A673 (cell line): Measurements from ENCODE around the gene MCCD1. TPM values are rescaled to one million over a fixed set of nuclear protein-coding genes. Genes with fewer than 3 reads are reported as not detected.
A peak's percentile ranks its signal among the peaks of the same experiment; 100 is the strongest.

Experiments used
- BruUV-seq: library from RNA; stranded (reverse); fragments of 400-500 nt; replicated peaks from 2 replicates; lab custom pipeline; 2021; lab: Mats Ljungman, UMichigan
- CTCF ChIA-PET: fragments of 300-600 bp; sonication (Branson Sonifier 250); formaldehyde crosslinking; loops from one replicate; lab custom pipeline; 2022; ENCODE audit warnings: antibody characterized with exemption; lab: Charles Lee
- POLR2A ChIA-PET: fragments of 300-600 bp; sonication (Branson Sonifier 250); formaldehyde crosslinking; loops from one replicate; lab custom pipeline; 2022; ENCODE audit warnings: antibody characterized with exemption; ENCODE audit not compliant: low non-redundant PET; lab: Charles Lee
- DNase-seq: peaks from one replicate; pipeline ENCODE4 v3.0.0-alpha.2; 2015; ENCODE audit warnings: low spot score
- H3K27ac ChIP-seq: fragments of 200-600 bp; sonication (generic); 2 replicates; pipeline ENCODE4 v1.5.1; 2016; ENCODE audit warnings: mixed run types, low read depth, mild to moderate bottlenecking, mixed read lengths, antibody characterized with exemption, low read length; ENCODE audit not compliant: poor library complexity, severe bottlenecking
- H3K27me3 ChIP-seq: fragments of 200-600 bp; sonication (generic); replicated peaks from 2 replicates; pipeline ENCODE4 v1.6.1; 2017; ENCODE audit warnings: mixed run types, low read depth, mild to moderate bottlenecking, mixed read lengths, antibody characterized with exemption, low read length; ENCODE audit not compliant: insufficient read depth, poor library complexity
- H3K36me3 ChIP-seq: fragments of 200-600 bp; sonication (generic); 2 replicates; pipeline ENCODE4 v1.6.1; 2016; ENCODE audit warnings: mixed run types, mild to moderate bottlenecking, mixed read lengths, antibody characterized with exemption, low read length; ENCODE audit not compliant: insufficient read depth, poor library complexity, severe bottlenecking
- H3K4me1 ChIP-seq: fragments of 200-600 bp; sonication (generic); 2 replicates; pipeline ENCODE4 v1.6.1; 2017; ENCODE audit warnings: mixed run types, mild to moderate bottlenecking, mixed read lengths, antibody characterized with exemption, low read length; ENCODE audit not compliant: insufficient read depth, poor library complexity, severe bottlenecking
- H3K4me3 ChIP-seq: fragments of 200-600 bp; sonication (generic); 2 replicates; pipeline ENCODE4 v1.5.1; 2016; ENCODE audit warnings: low read depth, mixed run types, mild to moderate bottlenecking, mixed read lengths, low read length; ENCODE audit not compliant: poor library complexity, severe bottlenecking
- H3K9me3 ChIP-seq: fragments of 200-600 bp; sonication (generic); 2 replicates; pipeline ENCODE4 v1.6.1; 2016; ENCODE audit warnings: mixed run types, low read depth, mild to moderate bottlenecking, mixed read lengths, antibody characterized with exemption, low read length; ENCODE audit not compliant: poor library complexity, severe bottlenecking
- EZH2 ChIP-seq: fragments of 200-600 bp; sonication (generic); IDR thresholded peaks from 2 replicates; pipeline ENCODE4 v1.6.1; 2017; ENCODE audit warnings: borderline replicate concordance, low read depth, mild to moderate bottlenecking, mixed read lengths, antibody characterized with exemption, low read length; ENCODE audit not compliant: poor library complexity, severe bottlenecking
- intact Hi-C: fragments of 100-400 bp; cut with micrococcal nuclease; formaldehyde crosslinking; loops from one replicate; pipeline ENCODE4 v1.10.0; 2022; ENCODE audit not compliant: unreplicated experiment
- total RNA-seq: library from RNA; stranded (reverse); gene quantifications from 2 replicates; pipeline ENCODE4 v1.2.3, GENCODE V29; 2021
- TF ChIP-seq, protein P1 (sequence below): fragments of 300-800, 200-600 bp; sonication (generic); conservative IDR thresholded peaks from 2 replicates; pipeline ENCODE4 v1.5.1; 2017; ENCODE audit warnings: low read depth, mild to moderate bottlenecking, antibody characterized with exemption, low read length, moderate library complexity, mixed read lengths

MCCD1 gene
- total RNA-seq, 1 experiment from 2014 or later: not detected

DNA sequence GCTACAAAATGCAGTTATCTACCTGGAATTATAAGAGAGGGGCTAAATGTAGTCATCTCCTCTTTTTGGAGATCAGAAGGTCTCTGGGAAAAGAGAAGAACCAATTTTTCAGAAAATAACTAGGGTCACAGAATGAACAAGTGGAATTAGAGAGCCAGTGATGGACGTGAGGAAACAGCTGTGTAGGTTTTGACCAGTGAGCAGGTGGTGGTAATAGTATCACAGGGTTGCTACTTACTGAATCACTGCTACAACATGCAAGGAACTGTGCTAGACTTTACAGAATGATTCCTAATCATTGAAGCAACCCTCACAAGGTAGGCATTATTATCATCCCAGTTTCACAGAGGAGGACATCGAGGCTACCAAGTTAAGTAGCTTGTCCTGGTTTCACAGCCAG is 15.9 kb downstream of the MCCD1 start:
- Histone ChIP-seq H3K4me3 (no peak overlapping the region), H3K27me3 (no peaks in the 10 kb centered on the region), H3K4me1 (peaks cover 19% of the 10 kb centered on the region), H3K27ac (no peak overlapping the region), H3K9me3 (no peaks in the 10 kb centered on the region), H3K36me3 (peaks cover 11% of the 10 kb centered on the region)
- intact Hi-C loops: loop anchor here (5.0 to 10.0 kb wide), 5 partner anchors 47 to 350 kb away; partner anchors contain the start of genes APOM, BAG6, CLIC1 and EHMT2
- POLR2A ChIA-PET: no interaction called here
- CTCF ChIA-PET: interaction anchor here (3.9 kb wide), 1 partner anchor 54 kb away, joined by 31 read pairs; no protein-coding TSS in a partner anchor
- BruUV-seq: no TSS peak
- TF ChIP-seq, protein P1, sequence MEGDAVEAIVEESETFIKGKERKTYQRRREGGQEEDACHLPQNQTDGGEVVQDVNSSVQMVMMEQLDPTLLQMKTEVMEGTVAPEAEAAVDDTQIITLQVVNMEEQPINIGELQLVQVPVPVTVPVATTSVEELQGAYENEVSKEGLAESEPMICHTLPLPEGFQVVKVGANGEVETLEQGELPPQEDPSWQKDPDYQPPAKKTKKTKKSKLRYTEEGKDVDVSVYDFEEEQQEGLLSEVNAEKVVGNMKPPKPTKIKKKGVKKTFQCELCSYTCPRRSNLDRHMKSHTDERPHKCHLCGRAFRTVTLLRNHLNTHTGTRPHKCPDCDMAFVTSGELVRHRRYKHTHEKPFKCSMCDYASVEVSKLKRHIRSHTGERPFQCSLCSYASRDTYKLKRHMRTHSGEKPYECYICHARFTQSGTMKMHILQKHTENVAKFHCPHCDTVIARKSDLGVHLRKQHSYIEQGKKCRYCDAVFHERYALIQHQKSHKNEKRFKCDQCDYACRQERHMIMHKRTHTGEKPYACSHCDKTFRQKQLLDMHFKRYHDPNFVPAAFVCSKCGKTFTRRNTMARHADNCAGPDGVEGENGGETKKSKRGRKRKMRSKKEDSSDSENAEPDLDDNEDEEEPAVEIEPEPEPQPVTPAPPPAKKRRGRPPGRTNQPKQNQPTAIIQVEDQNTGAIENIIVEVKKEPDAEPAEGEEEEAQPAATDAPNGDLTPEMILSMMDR: no peak
- no peak for TF ChIP-seq EZH2
- no peak for DNase-seq

DNA sequence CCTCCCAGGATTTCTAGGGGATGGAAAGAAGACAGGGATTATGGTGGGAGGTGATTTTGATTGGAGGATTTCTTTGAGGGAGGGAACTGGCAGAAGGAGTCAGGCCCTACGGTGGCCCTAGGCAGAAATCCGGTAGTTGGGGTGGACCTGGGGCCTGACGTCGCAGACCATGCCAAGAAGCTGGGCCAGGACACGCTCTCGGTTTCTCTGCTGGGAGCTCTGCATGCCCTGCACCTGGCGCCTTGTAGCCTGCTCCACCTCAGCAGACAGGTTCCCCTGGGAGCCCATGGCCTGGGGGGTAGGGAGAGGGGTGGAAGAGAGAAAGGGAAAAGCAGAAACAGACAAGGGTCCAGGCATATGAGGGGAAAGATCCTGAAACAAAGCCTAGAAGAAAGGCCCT is 16.5 kb downstream of the MCCD1 start:
- Histone ChIP-seq H3K4me1 (peaks cover 13% of the 10 kb centered on the region), H3K36me3 (peaks cover 7% of the 10 kb centered on the region), H3K27me3 (no peaks in the 10 kb centered on the region), H3K9me3 (no peaks in the 10 kb centered on the region), H3K4me3 (no peak overlapping the region), H3K27ac (no peak overlapping the region)
- DNase-seq: no peak
- no TSS peak for BruUV-seq
- TF ChIP-seq, protein P1: no peak
- TF ChIP-seq EZH2: no peak
- POLR2A ChIA-PET: no interaction called here
- CTCF ChIA-PET: interaction anchor here (3.9 kb wide), 1 partner anchor 53 kb away, joined by 31 read pairs; no protein-coding TSS in a partner anchor
- intact Hi-C loops: loop anchor here (10.0 kb wide), 3 partner anchors 110 to 350 kb away; partner anchors contain the start of genes APOM, BAG6, CLIC1 and EHMT2

DNA sequence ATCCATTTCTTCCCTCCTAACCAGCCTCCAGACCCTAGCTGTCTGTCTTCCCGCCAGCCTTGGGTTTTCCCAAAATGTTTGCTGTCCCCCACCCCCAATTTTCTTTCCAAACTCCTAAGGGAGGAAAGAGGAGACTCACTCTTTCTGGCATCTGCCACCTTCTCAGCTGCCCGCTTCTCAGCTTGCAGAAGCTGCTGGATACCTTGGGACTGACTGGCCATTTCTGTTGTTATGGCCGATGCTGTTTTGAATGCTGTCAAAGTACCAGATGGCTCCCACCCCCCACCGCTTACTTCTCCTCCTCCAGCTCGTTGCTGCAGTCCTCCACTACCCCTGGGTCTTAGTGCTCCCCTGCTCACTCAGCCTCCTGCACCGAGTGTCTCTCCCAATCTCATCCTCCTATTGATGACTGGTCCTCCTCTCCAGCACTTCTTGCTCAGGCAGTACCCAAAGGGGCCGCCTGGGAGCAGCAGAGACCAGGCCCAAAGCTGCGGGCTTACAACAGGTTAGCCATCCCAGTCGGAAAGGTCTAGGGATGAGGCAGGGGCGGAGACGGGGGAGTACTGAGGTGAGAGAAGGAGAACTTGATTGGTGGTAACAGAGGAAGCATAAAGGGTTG is 17.7 kb downstream of the MCCD1 start, which contains the start of gene ATP6V1G2:
Gene ATP6V1G2 (minus strand): TSS at position 270 of the 619 bp plus-strand sequence. CDS start 49 bp downstream, at position 221.
- TF ChIP-seq EZH2: no peak
- TF ChIP-seq, protein P1: peak; percentile 99
- Histone ChIP-seq H3K4me3 (peak within 1 kb of the TSS; percentile 47), H3K9me3 (no peaks in the 10 kb centered on the region), H3K27ac (peak within 1 kb of the TSS; percentile 71), H3K36me3 (peaks cover 4% of the 10 kb centered on the region), H3K27me3 (no peaks in the 10 kb centered on the region), H3K4me1 (peaks cover 11% of the 10 kb centered on the region)
- POLR2A ChIA-PET: interaction anchor here (0.5 kb wide), 1 partner anchor 135 kb away, joined by 3 read pairs; no protein-coding TSS in a partner anchor
- intact Hi-C loops: loop anchor here (1.0 to 10.0 kb wide), 4 partner anchors 52 to 348 kb away; partner anchors contain the start of genes APOM, BAG6, CLIC1 and EHMT2
- peak; percentile 96 for DNase-seq
- BruUV-seq: no TSS peak
- CTCF ChIA-PET: interaction anchor here (0.6 to 3.9 kb wide), 4 partner anchors 17 to 550 kb away, joined by 3 to 31 read pairs (median 8); partner anchors contain the start of gene MCCD1
